A549 treated with Mapracorat at 1 μM for 4 hours (cell line): ENCODE data around the gene RICTOR. TPM values are rescaled to one million over a fixed set of nuclear protein-coding genes. Genes with fewer than 3 reads are reported as not detected.

Experiments used
- total RNA-seq: library from RNA; stranded (reverse); fragments of 200-300 nt; extraction: Qiagen RNA extraction; gene quantifications from 5 replicates; pipeline ENCODE4 v1.2.3, GENCODE V29; 2022

The RICTOR gene, protein sequence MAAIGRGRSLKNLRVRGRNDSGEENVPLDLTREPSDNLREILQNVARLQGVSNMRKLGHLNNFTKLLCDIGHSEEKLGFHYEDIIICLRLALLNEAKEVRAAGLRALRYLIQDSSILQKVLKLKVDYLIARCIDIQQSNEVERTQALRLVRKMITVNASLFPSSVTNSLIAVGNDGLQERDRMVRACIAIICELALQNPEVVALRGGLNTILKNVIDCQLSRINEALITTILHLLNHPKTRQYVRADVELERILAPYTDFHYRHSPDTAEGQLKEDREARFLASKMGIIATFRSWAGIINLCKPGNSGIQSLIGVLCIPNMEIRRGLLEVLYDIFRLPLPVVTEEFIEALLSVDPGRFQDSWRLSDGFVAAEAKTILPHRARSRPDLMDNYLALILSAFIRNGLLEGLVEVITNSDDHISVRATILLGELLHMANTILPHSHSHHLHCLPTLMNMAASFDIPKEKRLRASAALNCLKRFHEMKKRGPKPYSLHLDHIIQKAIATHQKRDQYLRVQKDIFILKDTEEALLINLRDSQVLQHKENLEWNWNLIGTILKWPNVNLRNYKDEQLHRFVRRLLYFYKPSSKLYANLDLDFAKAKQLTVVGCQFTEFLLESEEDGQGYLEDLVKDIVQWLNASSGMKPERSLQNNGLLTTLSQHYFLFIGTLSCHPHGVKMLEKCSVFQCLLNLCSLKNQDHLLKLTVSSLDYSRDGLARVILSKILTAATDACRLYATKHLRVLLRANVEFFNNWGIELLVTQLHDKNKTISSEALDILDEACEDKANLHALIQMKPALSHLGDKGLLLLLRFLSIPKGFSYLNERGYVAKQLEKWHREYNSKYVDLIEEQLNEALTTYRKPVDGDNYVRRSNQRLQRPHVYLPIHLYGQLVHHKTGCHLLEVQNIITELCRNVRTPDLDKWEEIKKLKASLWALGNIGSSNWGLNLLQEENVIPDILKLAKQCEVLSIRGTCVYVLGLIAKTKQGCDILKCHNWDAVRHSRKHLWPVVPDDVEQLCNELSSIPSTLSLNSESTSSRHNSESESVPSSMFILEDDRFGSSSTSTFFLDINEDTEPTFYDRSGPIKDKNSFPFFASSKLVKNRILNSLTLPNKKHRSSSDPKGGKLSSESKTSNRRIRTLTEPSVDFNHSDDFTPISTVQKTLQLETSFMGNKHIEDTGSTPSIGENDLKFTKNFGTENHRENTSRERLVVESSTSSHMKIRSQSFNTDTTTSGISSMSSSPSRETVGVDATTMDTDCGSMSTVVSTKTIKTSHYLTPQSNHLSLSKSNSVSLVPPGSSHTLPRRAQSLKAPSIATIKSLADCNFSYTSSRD (N-terminal part only)
- 7.5 to 11.9 TPM (median 9.9 TPM) in 5 replicates for total RNA-seq

DNA sequence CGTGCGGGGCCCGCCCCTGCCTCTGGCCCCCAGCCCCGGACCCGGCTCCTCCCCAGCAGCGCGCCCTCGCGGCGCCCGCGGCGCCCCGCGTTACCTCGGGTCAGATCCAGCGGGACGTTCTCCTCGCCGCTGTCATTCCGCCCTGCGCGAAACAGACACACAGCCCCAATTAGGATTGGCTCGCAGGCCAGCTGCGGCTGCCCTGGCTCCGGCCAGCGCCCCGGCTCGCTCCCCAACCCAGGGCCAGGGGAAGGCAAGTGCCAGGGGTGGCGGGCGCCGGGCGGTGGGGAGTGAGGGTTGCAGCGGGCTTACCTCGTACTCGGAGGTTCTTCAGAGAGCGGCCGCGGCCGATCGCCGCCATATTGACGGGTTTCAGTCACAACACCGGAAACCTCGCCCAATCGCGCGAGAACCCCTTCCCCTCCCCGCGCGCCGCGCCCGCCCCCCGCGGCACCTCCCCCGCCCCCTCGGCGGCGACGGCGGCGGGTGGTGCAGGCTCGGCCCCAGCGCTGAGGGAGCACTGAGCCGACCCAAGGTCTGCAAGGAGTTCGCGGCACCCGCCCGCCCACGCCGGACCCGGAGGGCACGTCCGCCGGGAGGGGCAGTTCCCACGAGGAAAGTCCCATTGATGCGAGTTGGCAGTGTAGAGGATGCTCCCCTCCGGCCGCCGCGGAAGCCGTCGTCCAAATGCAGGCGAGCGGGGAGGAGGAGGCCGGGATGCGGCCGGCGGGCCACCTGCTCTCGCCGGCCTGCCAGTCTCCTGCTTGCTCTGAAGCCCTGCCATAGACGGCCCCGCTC, at the start of gene RICTOR:
Gene RICTOR, minus strand, starts transcription at position 383 of the 798 bp plus-strand sequence. Its CDS starts 22 bp downstream, at position 361.

Other genes with a start within 250 kb of the RICTOR start
- 50.3 to 72.5 TPM (median 65.5 TPM) in 5 replicates for gene OSMR, start 228.4 kb downstream of the RICTOR start, total RNA-seq
- 10.3 to 15.1 TPM (median 12.8 TPM) in 5 replicates for gene FYB1, start 145.2 kb upstream of the RICTOR start, total RNA-seq